IMR-90 (cell line): Measurements from ENCODE around the gene VPS11. TPM values are rescaled to one million over a fixed set of nuclear protein-coding genes. Genes with fewer than 3 reads are reported as not detected.

Experiments
- ATAC-seq: fragments of 200-7000 bp; cut with Tn5 transposase; 2 replicates; pipeline ENCODE4 v1.9.1; 2020; ENCODE audit warnings: low read depth, mild to moderate bottlenecking, moderate library complexity
- BruUV-seq: library from RNA; stranded (reverse); fragments of 400-500 nt; replicated peaks from 2 replicates; lab custom pipeline; 2021; lab: Mats Ljungman, UMichigan
- CTCF ChIA-PET: fragments of 300-600 bp; formaldehyde crosslinking; extraction: SDS; loops from one replicate; lab custom pipeline; 2021; ENCODE audit warnings: antibody characterized with exemption; lab: Yijun Ruan, JAX
- POLR2A ChIA-PET: fragments of 300-600 bp; sonication (Branson Sonifier 250); formaldehyde crosslinking; loops from one replicate; lab custom pipeline; 2022; ENCODE audit warnings: antibody characterized with exemption; ENCODE audit not compliant: unreplicated experiment; lab: Charles Lee
- DNase-seq: peaks from one replicate; pipeline ENCODE4 v3.0.0; 2013
- H2AFZ ChIP-seq: replicated peaks from 2 replicates; pipeline ENCODE3; 2013; ENCODE audit warnings: low read length, mild to moderate bottlenecking; ENCODE audit not compliant: poor library complexity
- H2AK5ac ChIP-seq: 2 replicates; pipeline ENCODE4 v1.6.1; 2013; ENCODE audit warnings: low read depth, low read length, inconsistent platforms
- H2AK9ac ChIP-seq: replicated peaks from 2 replicates; pipeline ENCODE3; 2013; ENCODE audit warnings: mild to moderate bottlenecking, low read depth, low read length, moderate library complexity; ENCODE audit not compliant: poor library complexity
- H2BK120ac ChIP-seq: 2 replicates; pipeline ENCODE4 v1.6.1; 2013; ENCODE audit warnings: low read depth, low read length, inconsistent platforms
- H2BK15ac ChIP-seq: 3 replicates; pipeline ENCODE4 v1.6.1; 2013; ENCODE audit warnings: low read depth, low read length, inconsistent platforms
- H2BK20ac ChIP-seq: 2 replicates; pipeline ENCODE4 v1.6.1; 2013; ENCODE audit warnings: low read depth, mild to moderate bottlenecking, inconsistent platforms, low read length, moderate library complexity
- H2BK5ac ChIP-seq: 2 replicates; pipeline ENCODE4 v1.6.1; 2013; ENCODE audit warnings: mild to moderate bottlenecking, low read depth, low read length, inconsistent platforms; ENCODE audit not compliant: poor library complexity, severe bottlenecking
- H3K14ac ChIP-seq: replicated peaks from 2 replicates; pipeline ENCODE4 v1.6.1; 2013; ENCODE audit warnings: low read depth, low read length, inconsistent platforms
- H3K18ac ChIP-seq: 2 replicates; pipeline ENCODE4 v1.6.1; 2013; ENCODE audit warnings: low read depth, low read length, control low read depth
- H3K23ac ChIP-seq: 2 replicates; pipeline ENCODE4 v1.6.1; 2013; ENCODE audit warnings: low read depth, low read length, inconsistent platforms
- H3K27ac ChIP-seq: 2 replicates; pipeline ENCODE4 v1.5.1; 2013; ENCODE audit warnings: mild to moderate bottlenecking, control low read depth, low read length; ENCODE audit not compliant: insufficient read depth
- H3K27me3 ChIP-seq: 2 replicates; pipeline ENCODE4 v1.6.1; 2013; ENCODE audit warnings: low read length; ENCODE audit not compliant: control insufficient read depth, insufficient read depth
- H3K36me3 ChIP-seq: 2 replicates; pipeline ENCODE4 v1.6.1; 2013; ENCODE audit warnings: low read length, mixed read lengths; ENCODE audit not compliant: control insufficient read depth, insufficient read depth
- H3K4ac ChIP-seq: 2 replicates; pipeline ENCODE4 v1.6.1; 2013; ENCODE audit warnings: low read depth, low read length, inconsistent platforms
- H3K4me1 ChIP-seq: 2 replicates; pipeline ENCODE4 v1.6.1; 2013; ENCODE audit warnings: low read length, mixed read lengths; ENCODE audit not compliant: control insufficient read depth, insufficient read depth
- H3K4me2 ChIP-seq: 2 replicates; pipeline ENCODE4 v1.6.1; 2013; ENCODE audit warnings: low read depth, mild to moderate bottlenecking, control low read depth, low read length, moderate library complexity
- H3K4me3 ChIP-seq: 2 replicates; pipeline ENCODE4 v1.5.1; 2013; ENCODE audit warnings: low read depth, mild to moderate bottlenecking, control low read depth, low read length, moderate library complexity; ENCODE audit not compliant: insufficient read depth
- H3K56ac ChIP-seq: 2 replicates; pipeline ENCODE4 v1.6.1; 2013; ENCODE audit warnings: low read length, inconsistent platforms; ENCODE audit not compliant: insufficient read depth; ENCODE audit errors: extremely low read depth
- H3K79me1 ChIP-seq, 2 experiments: 2 replicates each; pipeline ENCODE4 v1.6.1; 2013; ENCODE audit warnings: low read length in 2 of 2, inconsistent platforms in 1 of 2, low read depth in 1 of 2
- H3K9ac ChIP-seq: 2 replicates; pipeline ENCODE4 v1.6.1; 2013; ENCODE audit warnings: low read depth, low read length, control low read depth
- H3K9me1 ChIP-seq: 2 replicates; pipeline ENCODE4 v1.6.1; 2013; ENCODE audit warnings: low read length, inconsistent platforms; ENCODE audit not compliant: insufficient read depth
- H3K9me3 ChIP-seq: 2 replicates; pipeline ENCODE4 v1.6.1; 2013; ENCODE audit warnings: low read length; ENCODE audit not compliant: control insufficient read depth, insufficient read depth
- H4K20me1 ChIP-seq: 2 replicates; pipeline ENCODE4 v1.6.1; 2013; ENCODE audit warnings: low read length, inconsistent platforms; ENCODE audit not compliant: insufficient read depth
- H4K5ac ChIP-seq: 2 replicates; pipeline ENCODE4 v1.6.1; 2013; ENCODE audit warnings: mild to moderate bottlenecking, low read depth, low read length, control low read depth
- H4K8ac ChIP-seq, 2 experiments: 2 replicates each; pipeline ENCODE4 v1.6.1; 2013; ENCODE audit warnings: low read depth in 2 of 2, low read length in 2 of 2, control low read depth in 1 of 2, inconsistent platforms in 1 of 2
- H4K91ac ChIP-seq: 2 replicates; pipeline ENCODE4 v1.6.1; 2013; ENCODE audit warnings: low read depth, low read length, inconsistent platforms; ENCODE audit not compliant: insufficient read depth
- BHLHE40 ChIP-seq: fragments of 150-350 bp; IDR thresholded peaks from 2 replicates; pipeline ENCODE4 v1.6.1; 2016; ENCODE audit warnings: mild to moderate bottlenecking, low read depth, low read length
- CEBPB ChIP-seq: IDR thresholded peaks from 2 replicates; pipeline ENCODE4 v1.6.1; 2012; ENCODE audit warnings: low read depth, low read length, improper control_type of control experiment
- CHD1 ChIP-seq: IDR thresholded peaks from 2 replicates; pipeline ENCODE4 v1.6.1; 2012; ENCODE audit warnings: low read depth, low read length, improper control_type of control experiment
- CTCF ChIP-seq: conservative IDR thresholded peaks from 2 replicates; pipeline ENCODE4 v1.5.1; 2012; ENCODE audit warnings: mild to moderate bottlenecking, low read depth, low read length, improper control_type of control experiment
- ELK1 ChIP-seq: fragments of 150-350 bp; IDR thresholded peaks from 2 replicates; pipeline ENCODE4 v1.6.1; 2016; ENCODE audit warnings: low read depth, mild to moderate bottlenecking, low read length, moderate library complexity, borderline replicate concordance
- FOS ChIP-seq: fragments of 150-350 bp; IDR thresholded peaks from 2 replicates; pipeline ENCODE4 v1.6.1; 2016; ENCODE audit warnings: low read depth, low read length
- MAFK ChIP-seq: IDR thresholded peaks from 2 replicates; pipeline ENCODE4 v1.6.1; 2012; ENCODE audit warnings: low read depth, low read length, improper control_type of control experiment
- MAZ ChIP-seq: IDR thresholded peaks from 2 replicates; pipeline ENCODE4 v1.6.1; 2012; ENCODE audit warnings: low read depth, mild to moderate bottlenecking, low read length, improper control_type of control experiment, moderate library complexity, borderline replicate concordance
- MXI1 ChIP-seq: IDR thresholded peaks from 2 replicates; pipeline ENCODE4 v1.6.1; 2012; ENCODE audit warnings: low read depth, mild to moderate bottlenecking, low read length, moderate library complexity, borderline replicate concordance
- NFE2L2 ChIP-seq: fragments of 150-350 bp; IDR thresholded peaks from 2 replicates; pipeline ENCODE4 v1.6.1; 2016; ENCODE audit warnings: low read depth, mild to moderate bottlenecking, low read length
- POLR2A ChIP-seq: IDR thresholded peaks from 2 replicates; pipeline ENCODE4 v1.6.1; 2012; ENCODE audit warnings: mild to moderate bottlenecking, low read depth, low read length
- RAD21 ChIP-seq: IDR thresholded peaks from 2 replicates; pipeline ENCODE4 v1.6.1; 2012; ENCODE audit warnings: low read length, improper control_type of control experiment
- RCOR1 ChIP-seq: IDR thresholded peaks from 2 replicates; pipeline ENCODE4 v1.6.1; 2012; ENCODE audit warnings: mild to moderate bottlenecking, low read length, improper control_type of control experiment; ENCODE audit not compliant: insufficient replicate concordance
- RFX5 ChIP-seq: IDR thresholded peaks from 2 replicates; pipeline ENCODE4 v1.8.0; 2012; ENCODE audit warnings: low read depth, mild to moderate bottlenecking, low read length, moderate library complexity
- SMC3 ChIP-seq: fragments of 150-350 bp; IDR thresholded peaks from 2 replicates; pipeline ENCODE4 v1.6.1; 2016; ENCODE audit warnings: low read depth, mild to moderate bottlenecking, antibody characterized with exemption, low read length, moderate library complexity
- USF2 ChIP-seq: fragments of 150-350 bp; IDR thresholded peaks from 2 replicates; pipeline ENCODE4 v1.6.1; 2017; ENCODE audit warnings: mild to moderate bottlenecking, antibody characterized with exemption, low read length, low read depth
- WGBS, 2 experiments: methylation state at CpG; one replicate each; pipeline versions ENCODE4 v1.1.5 to v1.1.7; 2013; ENCODE audit warnings: missing lambda C conversion rate in 2 of 2; ENCODE audit not compliant: insufficient read length in 1 of 2; ENCODE audit errors: extremely low coverage in 2 of 2; 5-methylcytosine and 5-hydroxymethylcytosine counted together
- dilution Hi-C: fragments of 300-500 bp; cut with HindIII; formaldehyde crosslinking; loops from one replicate; pipeline ENCODE4 v1.14.3; 2018; ENCODE audit warnings: low sequenced_read_pairs; ENCODE audit not compliant: unreplicated experiment
- in situ Hi-C: fragments of 300-500 bp; cut with MboI; formaldehyde crosslinking; loops from 3 replicates; pipeline ENCODE4 v1.14.3; 2019; ENCODE audit warnings: low sequenced_read_pairs, inconsistent platforms, mixed read lengths
- intact Hi-C: fragments of 100-400 bp; cut with micrococcal nuclease; formaldehyde crosslinking; loops from 2 replicates; pipeline ENCODE4 v1.10.0; 2022
- polyA plus RNA-seq, 3 experiments: library from polyadenylated mRNA; depleted of rRNA; stranded (reverse); fragments of >200 nt; gene quantifications; 2 replicates each; pipeline ENCODE4 v1.2.3, GENCODE V29; 2012; ENCODE audit warnings: low replicate concordance in 1 of 3
- total RNA-seq: library from RNA; depleted of rRNA; stranded (reverse); fragments of >200 nt; gene quantifications from 2 replicates; pipeline ENCODE4 v1.2.3, GENCODE V29; 2012

Gene VPS11
- total and polyA plus RNA-seq, 2 of the 4 experiments (the other 2 are of a cell fraction): 19.7 to 30.5 TPM

GRCh38 chr11:119077839-119078238 lies 10.2 kb downstream of the VPS11 start:
- POLR2A ChIA-PET: no interaction called here
- DNase-seq: no peak
- Histone ChIP-seq H3K79me1 (0 out of 4 replicates have a peak, but pooled peaks cover 0 to 3% of the 10 kb centered on the region in 2 experiments), H2AK5ac (no peak overlapping the region), H2AFZ (no peak overlapping the region), H3K4me3 (no peak overlapping the region), H3K27me3 (no peaks in the 10 kb centered on the region), H4K20me1 (no peaks in the 10 kb centered on the region), H3K9me3 (no peaks in the 10 kb centered on the region), H3K36me3 (peaks cover 66% of the 10 kb centered on the region), H3K9me1 (no peaks in the 10 kb centered on the region), H3K4me2 (no peak overlapping the region), H4K5ac (no peak overlapping the region), H2BK20ac (no peak overlapping the region), H2BK120ac (no peak overlapping the region), H3K27ac (no peak overlapping the region), H3K9ac (no peak overlapping the region), H3K14ac (no peak overlapping the region), H4K8ac (no peak overlapping the region), H3K4ac (no peak overlapping the region), H4K91ac (no peak overlapping the region), H3K4me1 (no peaks in the 10 kb centered on the region), H2AK9ac (no peak overlapping the region), H2BK5ac (no peak overlapping the region), H2BK15ac (no peak overlapping the region), H3K18ac (no peak overlapping the region), H3K56ac (no peak overlapping the region), H3K23ac (no peak overlapping the region)
- dilution Hi-C loops: no loop called here
- WGBS, 2 experiments: 100% methylated on average over 7 of the region's 11 CpGs; no CpG with 5 or more reads in 1 of the 2 experiments
- CTCF ChIA-PET: no interaction called here
- in situ Hi-C loops: no loop called here
- ATAC-seq: no peak
- intact Hi-C loops: no loop called here
- TF ChIP-seq CTCF (no peak), BHLHE40 (no peak), RFX5 (no peak), USF2 (no peak), MXI1 (no peak), CEBPB (no peak), ELK1 (no peak), RAD21 (no peak), MAFK (no peak), NFE2L2 (no peak), RCOR1 (no peak), SMC3 (no peak), POLR2A (no peak), FOS (no peak), CHD1 (no peak), MAZ (no peak)
- no TSS peak for BruUV-seq
